Duodenal mucosa (tissue), 2 donors: ENCODE results near the gene PRRC2B.
"Not testable (repeated sequence)": the region's sequence is repeated elsewhere in the genome, so short reads cannot be mapped to it uniquely, and the experiment has no call there.

Experiments
- H3K27ac ChIP-seq: one replicate; pipeline ENCODE4 v1.7.0; 2013; ENCODE audit warnings: low read depth, low read length
- H3K27me3 ChIP-seq, 2 donors: one replicate each; pipeline ENCODE4 v1.7.0; 2013; ENCODE audit warnings: low read length in 2 of 2, control low read depth in 1 of 2; ENCODE audit not compliant: insufficient read depth in 2 of 2, control insufficient read depth in 1 of 2
- H3K36me3 ChIP-seq, 2 donors: one replicate each; pipeline ENCODE4 v1.7.0; 2013; ENCODE audit warnings: low read length in 2 of 2, control low read depth in 1 of 2; ENCODE audit not compliant: insufficient read depth in 2 of 2, control insufficient read depth in 1 of 2
- H3K4me1 ChIP-seq, 2 donors: one replicate each; pipeline ENCODE4 v1.7.0; 2013; ENCODE audit warnings: low read length in 2 of 2, control low read depth in 1 of 2; ENCODE audit not compliant: insufficient read depth in 2 of 2, control insufficient read depth in 1 of 2
- H3K4me3 ChIP-seq, 2 donors: one replicate each; pipeline ENCODE4 v1.7.0; 2013; ENCODE audit warnings: low read length in 2 of 2, low read depth in 1 of 2
- H3K9ac ChIP-seq, 2 donors: one replicate each; pipeline ENCODE4 v1.7.0; 2013; ENCODE audit warnings: low read length in 2 of 2, low read depth in 1 of 2
- H3K9me3 ChIP-seq, 2 donors: one replicate each; pipeline ENCODE4 v1.7.0; 2013; ENCODE audit warnings: low read length in 2 of 2, control low read depth in 1 of 2; ENCODE audit not compliant: control insufficient read depth in 1 of 2

PRRC2B gene

GRCh38 chr9:131386281-131386680 is 7.6 kb upstream of the PRRC2B start:
- Histone ChIP-seq H3K4me3 (no peak overlapping the region), H3K27ac (no peak overlapping the region), H3K9ac (no peak overlapping the region), H3K36me3 (no peaks in the 10 kb centered on the region), H3K9me3 (no peaks in the 10 kb centered on the region), H3K27me3 (no peaks in the 10 kb centered on the region), H3K4me1 (peaks cover 6 to 8% of the 10 kb centered on the region in 2 donors)

- no peaks in the 10 kb centered on the region for H3K9me3 ChIP-seq
- no peak overlapping the region for H3K9ac ChIP-seq
- no peak overlapping the region for H3K27ac ChIP-seq
- H3K4me1 ChIP-seq: peaks cover 6 to 8% of the 10 kb centered on the region in 2 donors
- H3K36me3 ChIP-seq: no peaks in the 10 kb centered on the region
- no peaks in the 10 kb centered on the region for H3K27me3 ChIP-seq
- no peak overlapping the region for H3K4me3 ChIP-seq
Measured at GRCh38 chr9:131387394-131387793, 6.5 kb upstream of the PRRC2B start.

- H3K36me3 ChIP-seq: no peaks in the 10 kb centered on the region
Measured at GRCh38 chr9:131391020-131391419, 2.9 kb upstream of the PRRC2B start.

GRCh38 chr9:131391504-131391903 is 2.4 kb upstream of the PRRC2B start:
- no peaks in the 10 kb centered on the region for H3K9me3 ChIP-seq
- H3K9ac ChIP-seq: no peak overlapping the region
- H3K27ac ChIP-seq: no peak overlapping the region
- peaks cover 19 to 22% of the 10 kb centered on the region in 2 donors for H3K4me1 ChIP-seq
- H3K4me3 ChIP-seq: no peak overlapping the region
- H3K36me3 ChIP-seq: no peaks in the 10 kb centered on the region
- H3K27me3 ChIP-seq: no peaks in the 10 kb centered on the region

More at GRCh38 chr9:131391020-131391419, 2.9 kb upstream of the PRRC2B start:
- Histone ChIP-seq H3K27ac (no peak overlapping the region), H3K4me3 (no peak overlapping the region), H3K27me3 (no peaks in the 10 kb centered on the region), H3K4me1 (peaks cover 15 to 19% of the 10 kb centered on the region in 2 donors), H3K9me3 (no peaks in the 10 kb centered on the region), H3K9ac (no peak overlapping the region)

- Histone ChIP-seq H3K27ac (peak overlapping the region; percentile 84), H3K4me1 (peaks cover 39 to 47% of the 10 kb centered on the region in 2 donors)
Measured at GRCh38 chr9:131394464-131395156, 724 bp downstream of the PRRC2B start.

GRCh38 chr9:131395157-131396098 is 1.5 kb downstream of the PRRC2B start:
- Histone ChIP-seq H3K9me3 (no peaks in the 10 kb centered on the region), H3K4me1 (peaks cover 39 to 47% of the 10 kb centered on the region in 2 donors), H3K4me3 (peak overlapping the region; percentile 70 to 73), H3K9ac (peak overlapping the region; percentile 69 to 72), H3K27me3 (no peaks in the 10 kb centered on the region), H3K36me3 (no peaks in the 10 kb centered on the region), H3K27ac (peak overlapping the region; percentile 84)

More at GRCh38 chr9:131394464-131395156, 724 bp downstream of the PRRC2B start:
- H3K9me3 ChIP-seq: no peaks in the 10 kb centered on the region
- H3K36me3 ChIP-seq: no peaks in the 10 kb centered on the region
- H3K27me3 ChIP-seq: no peaks in the 10 kb centered on the region
- peak overlapping the region; percentile 70 to 73 for H3K4me3 ChIP-seq
- peak overlapping the region; percentile 69 to 72 for H3K9ac ChIP-seq

- peaks cover 39 to 47% of the 10 kb centered on the region in 2 donors for H3K4me1 ChIP-seq
- peak overlapping the region; percentile 70 to 73 for H3K4me3 ChIP-seq
- not testable (repeated sequence) for H3K9me3 ChIP-seq, H3K27me3 ChIP-seq, H3K27ac ChIP-seq, H3K36me3 ChIP-seq
- peak overlapping the region; percentile 69 to 72 for H3K9ac ChIP-seq
Measured at GRCh38 chr9:131396099-131396479, 2.2 kb downstream of the PRRC2B start.

- Histone ChIP-seq H3K27me3 (no peaks in the 10 kb centered on the region), H3K27ac (no peak overlapping the region), H3K4me3 (peak overlapping the region; percentile 49 to 51), H3K9ac (peak overlapping the region; percentile 54 to 72), H3K9me3 (no peaks in the 10 kb centered on the region), H3K4me1 (peaks cover 39 to 47% of the 10 kb centered on the region in 2 donors), H3K36me3 (no peaks in the 10 kb centered on the region)
Measured at GRCh38 chr9:131396626-131397025, 2.7 kb downstream of the PRRC2B start.

- Histone ChIP-seq H3K27ac (no peak overlapping the region), H3K4me3 (peak overlapping the region; percentile 49 to 51), H3K9me3 (no peaks in the 10 kb centered on the region), H3K36me3 (no peaks in the 10 kb centered on the region), H3K4me1 (peaks cover 43 to 53% of the 10 kb centered on the region in 2 donors), H3K9ac (peak overlapping the region in 1 of 2 donors; percentile 72), H3K27me3 (no peaks in the 10 kb centered on the region)
Measured at GRCh38 chr9:131397100-131397790, 3.4 kb downstream of the PRRC2B start.
